ENCODE measurements around the gene TMSB15B.

GRCh38 chrX:104008831-104009230, 46.4 kb downstream of the TMSB15B start:
- TF ChIP-seq CTCF (IDR thresholded peaks at IDR 0.05 in 8 of 11, conservative IDR thresholded peaks at IDR 0.05 in 3 of 11) (no peak), POLR2AphosphoS5 (IDR thresholded peaks at IDR 0.05) (no peak), POLR2A (IDR thresholded peaks at IDR 0.05) (no peak)
